GM18867 (cell line): Measurements from ENCODE around the gene ATAD3B.
"Not testable (repeated sequence)": the region's sequence is repeated elsewhere in the genome, so short reads cannot be mapped to it uniquely, and the experiment has no call there.

Experiments used
- ATAC-seq: cut with Tn5 transposase; IDR thresholded peaks from one replicate; pipeline ENCODE4 v1.9.1; 2021; ENCODE audit warnings: mild to moderate bottlenecking, moderate library complexity; ENCODE audit not compliant: unreplicated experiment

Gene ATAD3B

GRCh38 chr1:1477206-1477605, 5.6 kb downstream of the ATAD3B start:
- no peak for ATAC-seq

GRCh38 chr1:1479547-1480487, 8.3 kb downstream of the ATAD3B start:
- no peak for ATAC-seq

GRCh38 chr1:1480488-1480867, 8.9 kb downstream of the ATAD3B start:
- not testable (repeated sequence) for ATAC-seq

- not testable (repeated sequence) for ATAC-seq
These were observed 10.2 kb downstream of the ATAD3B start for GRCh38 chr1:1481811-1482210.

GRCh38 chr1:1482856-1483255, 11.3 kb downstream of the ATAD3B start:
- no peak for ATAC-seq

GRCh38 chr1:1483714-1484113, 12.1 kb downstream of the ATAD3B start:
- ATAC-seq: no peak

GRCh38 chr1:1484976-1485750, 13.6 kb downstream of the ATAD3B start:
- ATAC-seq: not testable (repeated sequence)

- not testable (repeated sequence) for ATAC-seq
These were observed 14.3 kb downstream of the ATAD3B start for GRCh38 chr1:1485755-1486317.

GRCh38 chr1:1487701-1488100, 16.1 kb downstream of the ATAD3B start:
- ATAC-seq: no peak

GRCh38 chr1:1489231-1489630, 17.7 kb downstream of the ATAD3B start:
- ATAC-seq: no peak

- ATAC-seq: no peak
These were observed 18.3 kb downstream of the ATAD3B start for GRCh38 chr1:1489861-1490260.

- no peak for ATAC-seq
These were observed 19.2 kb downstream of the ATAD3B start for GRCh38 chr1:1490633-1491230.

- no peak for ATAC-seq
These were observed 20.0 kb downstream of the ATAD3B start for GRCh38 chr1:1491601-1492000.

GRCh38 chr1:1494311-1494710, 22.7 kb downstream of the ATAD3B start:
- not testable (repeated sequence) for ATAC-seq

GRCh38 chr1:1495461-1495975, 24.0 kb downstream of the ATAD3B start:
- ATAC-seq: not testable (repeated sequence)

- not testable (repeated sequence) for ATAC-seq
These were observed 33.3 kb downstream of the ATAD3B start for GRCh38 chr1:1504777-1505365.

- peak; percentile 57 for ATAC-seq
These were observed 33.8 kb downstream of the ATAD3B start for GRCh38 chr1:1505366-1505798.

GRCh38 chr1:1505801-1506200, 34.2 kb downstream of the ATAD3B start:
- not testable (repeated sequence) for ATAC-seq

- no peak for ATAC-seq
These were observed 35.7 kb downstream of the ATAD3B start for GRCh38 chr1:1507305-1507704.

GRCh38 chr1:1508775-1509464, 37.4 kb downstream of the ATAD3B start:
- ATAC-seq: not testable (repeated sequence)
